NT2/D1 (cell line): ENCODE results near the gene CGB2.
"Not testable (repeated sequence)": the region's sequence is repeated elsewhere in the genome, so short reads cannot be mapped to it uniquely, and the experiment has no call there.

Source experiments
- SUZ12 ChIP-seq: IDR thresholded peaks from 2 replicates; pipeline ENCODE4 v1.6.1; 2011; ENCODE audit not compliant: insufficient read length, insufficient read depth; ENCODE audit errors: extremely low read depth
- ZNF274 ChIP-seq: IDR thresholded peaks from 2 replicates; pipeline ENCODE4 v1.6.1; 2011; ENCODE audit warnings: mild to moderate bottlenecking, low read depth, low read length

GRCh38 chr19:49018388-49019241, 13.1 kb upstream of the CGB2 start:
- not testable (repeated sequence) for TF ChIP-seq SUZ12, ZNF274
